Progenitor cell of endocrine pancreas (in vitro differentiated cells): Measurements from ENCODE around the gene DLGAP1. TPM values are rescaled to one million over a fixed set of nuclear protein-coding genes. Genes with fewer than 3 reads are reported as not detected.

Source experiments
- DNase-seq: peaks from one replicate; pipeline ENCODE4 v3.0.0; 2021; ENCODE audit warnings: low spot score; ENCODE audit not compliant: unreplicated experiment
- H3K27ac Mint-ChIP-seq: 2 replicates; pipeline ENCODE4 v1.8.0; 2021; ENCODE audit warnings: mild to moderate bottlenecking, moderate library complexity, mixed read lengths
- H3K27me3 Mint-ChIP-seq: 2 replicates; pipeline ENCODE4 v1.8.0; 2021; ENCODE audit warnings: mixed read lengths
- H3K36me3 Mint-ChIP-seq: 2 replicates; pipeline ENCODE4 v1.8.0; 2022; ENCODE audit warnings: mixed read lengths; ENCODE audit not compliant: insufficient read depth
- H3K4me1 Mint-ChIP-seq: 2 replicates; pipeline ENCODE4 v1.8.0; 2021; ENCODE audit warnings: low read depth, mixed read lengths
- H3K4me3 Mint-ChIP-seq: 2 replicates; pipeline ENCODE4 v1.8.0; 2021; ENCODE audit warnings: low read depth, mild to moderate bottlenecking, moderate library complexity, mixed read lengths
- H3K9me3 Mint-ChIP-seq: 2 replicates; pipeline ENCODE4 v1.8.0; 2021; ENCODE audit warnings: low read depth, mixed read lengths
- total RNA-seq: library from RNA; stranded (reverse); gene quantifications from 2 replicates; pipeline ENCODE4 v1.2.1, GENCODE V29; 2021
- TF ChIP-seq, protein P1 (sequence below): fragments of 200-600 bp; sonication (generic); IDR thresholded peaks from one replicate; pipeline ENCODE4 v1.5.0; 2021; ENCODE audit warnings: antibody characterized with exemption, mild to moderate bottlenecking; ENCODE audit not compliant: unreplicated experiment

The DLGAP1 gene
- total RNA-seq, 1 donor from 2014 or later: 16.7 TPM

- Mint-ChIP-seq H3K27me3 (no peaks in the 10 kb centered on the region), H3K4me3 (no peak overlapping the region), H3K36me3 (no peaks in the 10 kb centered on the region), H3K4me1 (peaks cover 28% of the 10 kb centered on the region), H3K9me3 (no peaks in the 10 kb centered on the region), H3K27ac (peak overlapping the region; percentile 52)
- TF ChIP-seq, protein P1, sequence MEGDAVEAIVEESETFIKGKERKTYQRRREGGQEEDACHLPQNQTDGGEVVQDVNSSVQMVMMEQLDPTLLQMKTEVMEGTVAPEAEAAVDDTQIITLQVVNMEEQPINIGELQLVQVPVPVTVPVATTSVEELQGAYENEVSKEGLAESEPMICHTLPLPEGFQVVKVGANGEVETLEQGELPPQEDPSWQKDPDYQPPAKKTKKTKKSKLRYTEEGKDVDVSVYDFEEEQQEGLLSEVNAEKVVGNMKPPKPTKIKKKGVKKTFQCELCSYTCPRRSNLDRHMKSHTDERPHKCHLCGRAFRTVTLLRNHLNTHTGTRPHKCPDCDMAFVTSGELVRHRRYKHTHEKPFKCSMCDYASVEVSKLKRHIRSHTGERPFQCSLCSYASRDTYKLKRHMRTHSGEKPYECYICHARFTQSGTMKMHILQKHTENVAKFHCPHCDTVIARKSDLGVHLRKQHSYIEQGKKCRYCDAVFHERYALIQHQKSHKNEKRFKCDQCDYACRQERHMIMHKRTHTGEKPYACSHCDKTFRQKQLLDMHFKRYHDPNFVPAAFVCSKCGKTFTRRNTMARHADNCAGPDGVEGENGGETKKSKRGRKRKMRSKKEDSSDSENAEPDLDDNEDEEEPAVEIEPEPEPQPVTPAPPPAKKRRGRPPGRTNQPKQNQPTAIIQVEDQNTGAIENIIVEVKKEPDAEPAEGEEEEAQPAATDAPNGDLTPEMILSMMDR: no peak
- no peak for DNase-seq
These were observed 806.5 kb downstream of the DLGAP1 start for GRCh38 chr18:3648641-3649040.

GRCh38 chr18:3648200-3648599 is 806.9 kb downstream of the DLGAP1 start:
- Mint-ChIP-seq H3K27ac (no peak overlapping the region), H3K27me3 (no peaks in the 10 kb centered on the region), H3K36me3 (no peaks in the 10 kb centered on the region), H3K4me1 (peaks cover 27% of the 10 kb centered on the region), H3K9me3 (no peaks in the 10 kb centered on the region), H3K4me3 (no peak overlapping the region)
- no peak for DNase-seq
- TF ChIP-seq, protein P1: no peak

- Mint-ChIP-seq H3K4me1 (peaks cover 21% of the 10 kb centered on the region), H3K27ac (no peak overlapping the region), H3K9me3 (no peaks in the 10 kb centered on the region), H3K4me3 (no peak overlapping the region), H3K27me3 (no peaks in the 10 kb centered on the region), H3K36me3 (no peaks in the 10 kb centered on the region)
- TF ChIP-seq, protein P1: no peak
- DNase-seq: no peak
These were observed 807.5 kb downstream of the DLGAP1 start for GRCh38 chr18:3647636-3648035.

DNA sequence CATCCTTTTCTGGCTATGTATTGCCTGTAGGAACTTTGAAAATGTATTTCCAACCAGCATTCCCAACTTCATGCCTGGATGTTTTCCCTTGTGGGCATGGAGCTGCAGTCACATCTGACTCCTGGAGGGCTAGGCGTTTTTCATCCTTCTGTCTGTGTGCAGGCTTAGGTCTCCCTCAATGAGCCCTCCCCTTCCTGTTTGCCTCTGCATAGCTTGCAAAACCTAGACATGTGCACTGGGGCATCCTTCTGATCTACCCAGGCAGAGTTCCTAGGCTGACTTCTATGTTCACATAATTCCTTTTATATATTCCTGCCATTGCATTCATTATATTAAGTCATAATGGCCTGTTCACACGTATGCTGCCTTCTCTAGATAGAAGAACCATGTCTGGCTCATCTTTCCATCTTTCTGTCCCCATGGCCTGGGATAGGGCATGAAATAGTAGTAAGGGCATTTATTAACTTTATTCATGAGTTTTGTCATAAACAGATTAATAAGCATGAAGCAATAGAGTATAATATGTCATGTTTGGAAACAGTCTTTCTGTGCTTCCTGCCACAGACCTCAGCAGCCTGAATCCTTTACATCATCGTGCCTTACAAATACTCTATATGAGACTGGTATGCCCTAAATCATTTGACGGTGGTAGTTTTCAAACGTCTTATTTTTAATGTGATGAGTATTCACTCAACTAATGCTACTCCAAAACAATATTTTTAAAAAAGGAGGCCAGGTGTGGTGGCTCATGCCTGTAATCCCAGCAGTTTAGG is 809.5 kb downstream of the DLGAP1 start:
- no peaks in the 10 kb centered on the region for H3K9me3 Mint-ChIP-seq
- no peak overlapping the region for H3K4me3 Mint-ChIP-seq
- DNase-seq: no peak
- H3K27ac Mint-ChIP-seq: no peak overlapping the region
- H3K36me3 Mint-ChIP-seq: no peaks in the 10 kb centered on the region
- H3K4me1 Mint-ChIP-seq: peaks cover 20% of the 10 kb centered on the region
- TF ChIP-seq, protein P1: no peak
- no peaks in the 10 kb centered on the region for H3K27me3 Mint-ChIP-seq

DNA sequence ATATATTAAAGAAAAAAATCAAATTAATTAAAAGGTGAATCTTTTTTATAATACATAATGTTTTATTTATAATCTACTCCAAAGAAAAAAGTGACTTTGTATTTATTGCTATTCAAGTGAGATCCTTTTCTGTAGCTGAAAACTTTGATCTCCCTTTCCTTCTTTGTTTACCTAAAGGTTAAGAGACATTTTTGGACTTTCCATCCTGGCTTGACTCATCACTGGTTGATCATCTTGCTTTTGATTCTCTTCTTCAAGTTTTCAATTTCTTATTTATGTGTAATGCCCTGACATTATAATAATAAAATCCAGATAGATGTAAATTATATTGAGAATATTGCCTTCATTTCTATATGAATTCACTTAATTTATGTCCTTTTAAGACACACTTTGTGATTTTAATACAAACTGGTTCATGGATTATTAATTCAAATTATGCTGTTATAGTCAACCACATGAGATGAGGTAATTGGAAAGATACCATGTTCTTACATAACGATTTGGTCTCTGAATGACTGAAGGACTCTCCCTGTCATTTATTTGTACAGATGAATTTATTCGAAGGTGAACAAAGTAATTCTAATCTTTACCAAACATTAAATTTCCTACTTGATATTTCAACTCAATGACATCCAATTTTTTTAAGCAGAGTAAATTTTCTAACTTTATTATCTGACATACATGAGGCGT is 820.7 kb downstream of the DLGAP1 start:
- no peak for DNase-seq
- H3K27ac Mint-ChIP-seq: no peak overlapping the region
- H3K4me3 Mint-ChIP-seq: no peak overlapping the region

More for the DNA sequence above, 820.7 kb downstream of the DLGAP1 start:
- Mint-ChIP-seq H3K4me1 (peaks cover 3% of the 10 kb centered on the region), H3K36me3 (peaks cover 2% of the 10 kb centered on the region), H3K9me3 (no peaks in the 10 kb centered on the region), H3K27me3 (no peaks in the 10 kb centered on the region)
- TF ChIP-seq, protein P1: no peak
